ENCODE measurements around the gene POLN. TPM values are rescaled to one million over a fixed set of nuclear protein-coding genes. Genes with fewer than 3 reads are reported as not detected.

Gene POLN
- total and polyA plus RNA-seq, 2 experiments from 2014 or later, result 1.7 to 2.0 TPM

- TF ChIP-seq EZH2phosphoT487 (IDR thresholded peaks at IDR 0.05; ENCODE audit: low read depth, severe bottlenecking, unreplicated experiment), result no peak
- TF ChIP-seq, protein P1, sequence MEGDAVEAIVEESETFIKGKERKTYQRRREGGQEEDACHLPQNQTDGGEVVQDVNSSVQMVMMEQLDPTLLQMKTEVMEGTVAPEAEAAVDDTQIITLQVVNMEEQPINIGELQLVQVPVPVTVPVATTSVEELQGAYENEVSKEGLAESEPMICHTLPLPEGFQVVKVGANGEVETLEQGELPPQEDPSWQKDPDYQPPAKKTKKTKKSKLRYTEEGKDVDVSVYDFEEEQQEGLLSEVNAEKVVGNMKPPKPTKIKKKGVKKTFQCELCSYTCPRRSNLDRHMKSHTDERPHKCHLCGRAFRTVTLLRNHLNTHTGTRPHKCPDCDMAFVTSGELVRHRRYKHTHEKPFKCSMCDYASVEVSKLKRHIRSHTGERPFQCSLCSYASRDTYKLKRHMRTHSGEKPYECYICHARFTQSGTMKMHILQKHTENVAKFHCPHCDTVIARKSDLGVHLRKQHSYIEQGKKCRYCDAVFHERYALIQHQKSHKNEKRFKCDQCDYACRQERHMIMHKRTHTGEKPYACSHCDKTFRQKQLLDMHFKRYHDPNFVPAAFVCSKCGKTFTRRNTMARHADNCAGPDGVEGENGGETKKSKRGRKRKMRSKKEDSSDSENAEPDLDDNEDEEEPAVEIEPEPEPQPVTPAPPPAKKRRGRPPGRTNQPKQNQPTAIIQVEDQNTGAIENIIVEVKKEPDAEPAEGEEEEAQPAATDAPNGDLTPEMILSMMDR (IDR thresholded peaks at IDR 0.05; ENCODE audit: poor library complexity), result no peak
Measured at GRCh38 chr4:2249526-2250356, 7.8 kb upstream of the POLN start.

GRCh38 chr4:2248821-2249261, 6.9 kb upstream of the POLN start:
- no peak overlapping the region for H2AFZ ChIP-seq
- no peak overlapping the region for H3K4me2 ChIP-seq
- H4K20me1 ChIP-seq (ENCODE audit: insufficient read depth, poor library complexity, severe bottlenecking), result peaks cover 24% of the 10 kb centered on the region
- H3K4me3 ChIP-seq, result no peak overlapping the region
- peak; percentile 3 for DNase-seq (ENCODE audit: low spot score)
- H3K9me3 ChIP-seq (ENCODE audit: low read depth), result no peaks in the 10 kb centered on the region
- no peak overlapping the region for H3K27ac ChIP-seq
- no peaks in the 10 kb centered on the region for H3K9me2 ChIP-seq (replicated peaks; ENCODE audit: insufficient read depth)
- H3K79me2 ChIP-seq, result peaks cover under 1% of the 10 kb centered on the region
- 94% methylated on average over 10 of the region's 10 CpGs for WGBS (ENCODE audit: low lambda C conversion rate, missing lambda C conversion rate)
- TF ChIP-seq, protein P1 (IDR thresholded peaks at IDR 0.05; ENCODE audit: poor library complexity), result no peak
- TF ChIP-seq EZH2phosphoT487 (IDR thresholded peaks at IDR 0.05; ENCODE audit: low read depth, severe bottlenecking, unreplicated experiment) (no peak), EZH2 (IDR thresholded peaks at IDR 0.05; ENCODE audit: borderline replicate concordance) (no peak)
- peaks cover 5% of the 10 kb centered on the region for H3K4me1 ChIP-seq (ENCODE audit: insufficient read depth)
- no peaks in the 10 kb centered on the region for H3K27me3 ChIP-seq
- no peaks in the 10 kb centered on the region for H3K36me3 ChIP-seq (replicated peaks; ENCODE audit: insufficient read depth, low read depth)

More at GRCh38 chr4:2249526-2250356, 7.8 kb upstream of the POLN start:
- Histone ChIP-seq H3K27me3 (no peaks in the 10 kb centered on the region), H2AFZ (no peak overlapping the region), H4K20me1 (ENCODE audit: insufficient read depth, poor library complexity, severe bottlenecking) (peaks cover 33% of the 10 kb centered on the region), H3K4me3 (no peak overlapping the region), H3K4me2 (no peak overlapping the region), H3K9me2 (replicated peaks; ENCODE audit: insufficient read depth) (no peaks in the 10 kb centered on the region), H3K4me1 (ENCODE audit: insufficient read depth) (no peaks in the 10 kb centered on the region), H3K27ac (no peak overlapping the region), H3K79me2 (peaks cover 7% of the 10 kb centered on the region), H3K36me3 (replicated peaks; ENCODE audit: insufficient read depth, low read depth) (no peaks in the 10 kb centered on the region), H3K9me3 (ENCODE audit: low read depth) (no peaks in the 10 kb centered on the region)
- peak; percentile 2 for DNase-seq (ENCODE audit: low spot score)
- 96% methylated on average over 26 of the region's 26 CpGs for WGBS (ENCODE audit: low lambda C conversion rate, missing lambda C conversion rate)

DNA sequence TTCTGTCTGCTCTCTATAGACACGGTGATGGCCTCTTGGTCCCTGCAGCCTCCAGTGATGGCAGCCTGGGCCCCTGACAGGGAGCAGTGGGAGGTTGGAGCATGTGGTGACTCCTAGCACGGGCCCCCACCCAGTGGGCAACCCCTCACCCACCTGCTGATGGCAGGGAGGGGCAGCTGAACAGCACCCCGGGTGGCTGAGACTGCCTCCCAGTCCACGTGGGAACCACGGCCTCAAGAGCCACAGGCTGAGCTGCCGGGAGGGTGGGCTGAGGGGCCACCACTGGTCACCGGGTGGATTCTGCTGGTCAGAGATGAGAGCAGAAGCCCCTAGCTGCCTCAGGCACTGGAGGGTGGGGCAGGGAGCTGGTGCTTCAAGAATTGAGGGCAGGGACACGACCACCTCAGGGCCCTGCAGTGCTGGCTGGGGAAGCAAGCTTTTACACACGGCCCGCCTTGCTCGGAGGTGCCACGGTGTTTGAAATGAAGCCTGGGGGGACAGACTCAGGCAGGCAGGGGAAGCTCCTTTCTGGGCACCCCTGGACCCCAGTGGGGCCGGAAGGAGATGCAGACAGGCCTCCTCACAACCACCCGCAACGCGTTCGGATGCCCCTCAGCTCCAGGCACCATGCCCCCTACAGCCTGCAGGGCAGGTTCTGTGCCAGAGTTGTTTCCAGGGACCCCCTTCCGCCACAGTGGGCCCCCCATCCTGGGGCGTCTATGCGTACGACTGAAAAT, 6.3 kb upstream of the POLN start:
- peak; percentile 6 for DNase-seq (ENCODE audit: low spot score)
- WGBS (ENCODE audit: low lambda C conversion rate, missing lambda C conversion rate), result 94% methylated on average over 21 of the region's 21 CpGs
- no peaks in the 10 kb centered on the region for H3K79me2 ChIP-seq
- H3K27me3 ChIP-seq, result no peaks in the 10 kb centered on the region
- H3K9me3 ChIP-seq (ENCODE audit: low read depth), result no peaks in the 10 kb centered on the region
- H4K20me1 ChIP-seq (ENCODE audit: insufficient read depth, poor library complexity, severe bottlenecking), result peaks cover 17% of the 10 kb centered on the region
- H3K36me3 ChIP-seq (replicated peaks; ENCODE audit: insufficient read depth, low read depth), result no peaks in the 10 kb centered on the region
- H3K4me2 ChIP-seq, result no peak overlapping the region
- no peak overlapping the region for H3K4me3 ChIP-seq
- no peaks in the 10 kb centered on the region for H3K9me2 ChIP-seq (replicated peaks; ENCODE audit: insufficient read depth)
- peaks cover 5% of the 10 kb centered on the region for H3K4me1 ChIP-seq (ENCODE audit: insufficient read depth)
- H2AFZ ChIP-seq, result no peak overlapping the region
- TF ChIP-seq EZH2 (IDR thresholded peaks at IDR 0.05; ENCODE audit: borderline replicate concordance) (no peak), EZH2phosphoT487 (IDR thresholded peaks at IDR 0.05; ENCODE audit: low read depth, severe bottlenecking, unreplicated experiment) (no peak)
- TF ChIP-seq, protein P1 (IDR thresholded peaks at IDR 0.05; ENCODE audit: poor library complexity), result no peak
- no peak overlapping the region for H3K27ac ChIP-seq
